Vagina (tissue), 2 donors: ENCODE measurements around the gene ERH. TPM values are rescaled to one million over a fixed set of nuclear protein-coding genes. Genes with fewer than 3 reads are reported as not detected.

Experiments used
- DNase-seq, 2 donors: peaks; one replicate each; pipeline ENCODE4 v3.0.0-alpha.2; 2017; ENCODE audit errors: extremely low spot score in 2 of 2
- H3K27ac ChIP-seq: fragments of 200-600 bp; sonication (generic); one replicate; pipeline ENCODE4 v1.5.1; 2019
- H3K27me3 ChIP-seq: fragments of 200-600 bp; sonication (generic); one replicate; pipeline ENCODE4 v1.5.1; 2019
- H3K36me3 ChIP-seq, 2 donors: fragments of 200-600 bp; sonication (generic); one replicate each; pipeline ENCODE4 v1.5.1; 2017 to 2019
- H3K4me1 ChIP-seq: fragments of 200-600 bp; sonication (generic); one replicate; pipeline ENCODE4 v1.5.1; 2019
- H3K4me3 ChIP-seq, 2 donors: fragments of 200-600 bp; sonication (generic); 1 replicate in 1 of 2; 2 replicates in 1 of 2; pipeline ENCODE4 v1.5.1; 2016 to 2019
- H3K9me3 ChIP-seq: fragments of 200-600 bp; sonication (generic); one replicate; pipeline ENCODE4 v1.5.1; 2019
- POLR2A ChIP-seq, 2 donors: fragments of 450-650 bp; IDR thresholded peaks; one replicate each; pipeline ENCODE4 v1.6.1; 2017; ENCODE audit warnings: antibody characterized with exemption in 2 of 2, mild to moderate bottlenecking in 2 of 2, moderate library complexity in 2 of 2
- POLR2AphosphoS5 ChIP-seq, 2 donors: sonication (generic); formaldehyde crosslinking; IDR thresholded peaks; one replicate each; pipeline ENCODE4 v1.9.0; 2017; ENCODE audit warnings: antibody characterized with exemption in 2 of 2, mild to moderate bottlenecking in 2 of 2, low read depth in 1 of 2; ENCODE audit not compliant: insufficient read depth in 1 of 2
- intact Hi-C: fragments of 100-400 bp; cut with DNase I; formaldehyde crosslinking; loops from one replicate; pipeline ENCODE4 v1.15.1; 2023
- total RNA-seq: library from RNA; depleted of rRNA; stranded (reverse); fragments of >200 nt; gene quantifications from one replicate; pipeline ENCODE4 v1.2.3, GENCODE V29; 2016
- TF ChIP-seq, protein P1 (sequence below), 3 experiments: fragments of 450-650 bp in 2 of 3; fragments of 200-600 bp in 1 of 3; sonication (generic) in 1 of 3; IDR thresholded peaks; one replicate each; pipeline ENCODE4 v1.5.1; 2017 to 2019; ENCODE audit warnings: antibody characterized with exemption in 3 of 3, mild to moderate bottlenecking in 2 of 3, moderate library complexity in 2 of 3

ERH gene
- total RNA-seq, 1 donor from 2014 or later: 77.8 TPM

DNA sequence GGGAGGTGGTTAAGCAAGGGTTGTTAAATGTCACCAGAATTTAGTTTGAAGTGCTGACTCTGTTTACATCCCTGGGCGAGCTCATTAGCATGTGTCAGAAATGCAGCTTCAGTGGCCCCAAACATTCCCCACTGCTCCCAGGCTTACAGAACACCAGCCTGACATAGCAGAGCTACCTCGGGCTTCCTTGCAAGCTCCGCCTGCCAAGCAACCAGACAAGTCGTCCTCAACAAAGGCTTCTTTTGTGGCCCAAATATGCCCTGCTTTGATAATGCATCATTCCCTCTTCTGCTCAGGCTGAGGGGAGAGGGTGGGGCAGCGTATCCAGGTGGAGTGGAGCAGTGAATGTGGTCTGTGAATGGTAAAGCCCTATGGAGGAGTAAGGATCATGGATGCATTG lies 28.0 kb downstream of the ERH start:
- no peak for DNase-seq
- H3K36me3 ChIP-seq: no peaks in the 10 kb centered on the region
- H3K27ac ChIP-seq: no peak overlapping the region
- H3K4me1 ChIP-seq: no peaks in the 10 kb centered on the region
- intact Hi-C loops: no loop called here
- no peaks in the 10 kb centered on the region for H3K27me3 ChIP-seq
- H3K9me3 ChIP-seq: no peaks in the 10 kb centered on the region
- H3K4me3 ChIP-seq: no peak overlapping the region
- TF ChIP-seq POLR2AphosphoS5 (IDR thresholded peaks at IDR 0.05; ENCODE audit: insufficient read depth in 1 of 2, low read depth in 1 of 2) (no peak), POLR2A (IDR thresholded peaks at IDR 0.05) (no peak)
- TF ChIP-seq, protein P1, sequence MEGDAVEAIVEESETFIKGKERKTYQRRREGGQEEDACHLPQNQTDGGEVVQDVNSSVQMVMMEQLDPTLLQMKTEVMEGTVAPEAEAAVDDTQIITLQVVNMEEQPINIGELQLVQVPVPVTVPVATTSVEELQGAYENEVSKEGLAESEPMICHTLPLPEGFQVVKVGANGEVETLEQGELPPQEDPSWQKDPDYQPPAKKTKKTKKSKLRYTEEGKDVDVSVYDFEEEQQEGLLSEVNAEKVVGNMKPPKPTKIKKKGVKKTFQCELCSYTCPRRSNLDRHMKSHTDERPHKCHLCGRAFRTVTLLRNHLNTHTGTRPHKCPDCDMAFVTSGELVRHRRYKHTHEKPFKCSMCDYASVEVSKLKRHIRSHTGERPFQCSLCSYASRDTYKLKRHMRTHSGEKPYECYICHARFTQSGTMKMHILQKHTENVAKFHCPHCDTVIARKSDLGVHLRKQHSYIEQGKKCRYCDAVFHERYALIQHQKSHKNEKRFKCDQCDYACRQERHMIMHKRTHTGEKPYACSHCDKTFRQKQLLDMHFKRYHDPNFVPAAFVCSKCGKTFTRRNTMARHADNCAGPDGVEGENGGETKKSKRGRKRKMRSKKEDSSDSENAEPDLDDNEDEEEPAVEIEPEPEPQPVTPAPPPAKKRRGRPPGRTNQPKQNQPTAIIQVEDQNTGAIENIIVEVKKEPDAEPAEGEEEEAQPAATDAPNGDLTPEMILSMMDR (IDR thresholded peaks at IDR 0.05): no peak

GRCh38 chr14:69368381-69368780 lies 29.7 kb downstream of the ERH start:
- H3K36me3 ChIP-seq: no peaks in the 10 kb centered on the region
- H3K9me3 ChIP-seq: no peaks in the 10 kb centered on the region
- no peak overlapping the region for H3K27ac ChIP-seq
- no peaks in the 10 kb centered on the region for H3K4me1 ChIP-seq
- TF ChIP-seq POLR2AphosphoS5 (IDR thresholded peaks at IDR 0.05; ENCODE audit: insufficient read depth in 1 of 2, low read depth in 1 of 2): no peak
- TF ChIP-seq, protein P1 (IDR thresholded peaks at IDR 0.05): no peak
- intact Hi-C loops: loop anchor here (10.0 kb wide), 1 partner anchor 124 kb away; no protein-coding TSS in a partner anchor
- no peak for DNase-seq
- H3K27me3 ChIP-seq: no peaks in the 10 kb centered on the region
- H3K4me3 ChIP-seq: no peak overlapping the region

DNA sequence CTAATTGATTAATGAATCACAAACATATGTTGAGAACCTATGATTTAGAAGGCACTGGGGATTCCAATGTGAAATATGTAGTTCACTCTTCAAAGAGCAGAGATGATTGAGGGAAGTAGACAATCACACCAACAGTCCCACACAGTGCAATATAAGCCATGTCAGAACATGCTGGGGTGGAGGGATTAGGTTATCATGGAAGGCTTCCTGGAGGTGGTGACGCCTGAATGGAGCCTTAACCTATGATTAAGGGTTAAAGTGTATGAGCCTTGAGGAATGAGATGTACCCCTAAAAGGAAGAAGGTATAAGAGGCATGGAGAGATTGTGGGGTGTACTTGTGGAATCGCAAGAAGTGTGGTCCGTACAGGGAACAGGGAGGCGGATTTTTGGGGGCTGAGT lies 31.3 kb downstream of the ERH start:
- H3K9me3 ChIP-seq: no peaks in the 10 kb centered on the region
- TF ChIP-seq POLR2A (IDR thresholded peaks at IDR 0.05): no peak
- DNase-seq: no peak
- no peak overlapping the region for H3K4me3 ChIP-seq
- no peaks in the 10 kb centered on the region for H3K36me3 ChIP-seq
- H3K27ac ChIP-seq: no peak overlapping the region
- intact Hi-C loops: loop anchor here (10.0 kb wide), 1 partner anchor 122 kb away; no protein-coding TSS in a partner anchor
- no peaks in the 10 kb centered on the region for H3K27me3 ChIP-seq
- no peaks in the 10 kb centered on the region for H3K4me1 ChIP-seq

DNA sequence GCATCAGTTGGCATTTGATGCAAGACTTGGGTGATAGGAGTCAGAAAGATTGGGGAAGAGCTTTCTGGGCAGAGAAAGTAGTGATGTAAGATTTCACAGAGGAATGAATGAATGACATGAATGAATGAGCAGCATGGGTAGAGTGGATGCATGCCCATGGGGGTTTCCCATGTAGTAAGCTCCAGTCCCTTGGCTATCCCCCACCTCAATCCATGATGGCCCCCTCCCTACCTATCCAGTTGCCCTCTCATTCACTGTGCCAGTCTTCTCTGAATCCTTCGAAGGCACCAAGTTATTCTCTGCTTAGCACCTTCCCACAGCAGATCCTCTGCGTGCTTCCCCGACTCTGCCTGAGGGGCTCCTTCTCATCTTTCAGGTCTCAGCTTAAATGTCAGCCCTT lies 32.0 kb downstream of the ERH start:
- H3K9me3 ChIP-seq: no peaks in the 10 kb centered on the region
- no peaks in the 10 kb centered on the region for H3K36me3 ChIP-seq
- H3K4me1 ChIP-seq: no peaks in the 10 kb centered on the region
- H3K27me3 ChIP-seq: no peaks in the 10 kb centered on the region
- TF ChIP-seq POLR2A (IDR thresholded peaks at IDR 0.05) (no peak), POLR2AphosphoS5 (IDR thresholded peaks at IDR 0.05; ENCODE audit: insufficient read depth in 1 of 2, low read depth in 1 of 2) (no peak)
- TF ChIP-seq, protein P1 (IDR thresholded peaks at IDR 0.05): no peak
- no peak for DNase-seq
- H3K4me3 ChIP-seq: no peak overlapping the region
- intact Hi-C loops: loop anchor here (10.0 kb wide), 1 partner anchor 121 kb away; no protein-coding TSS in a partner anchor
- H3K27ac ChIP-seq: no peak overlapping the region

GRCh38 chr14:69364378-69364777 lies 33.7 kb downstream of the ERH start:
- intact Hi-C loops: loop anchor here (10.0 kb wide), 1 partner anchor 120 kb away; no protein-coding TSS in a partner anchor
- no peak overlapping the region for H3K27ac ChIP-seq
- DNase-seq: no peak
- no peaks in the 10 kb centered on the region for H3K4me1 ChIP-seq
- no peak overlapping the region for H3K4me3 ChIP-seq
- no peak for TF ChIP-seq POLR2AphosphoS5 (IDR thresholded peaks at IDR 0.05; ENCODE audit: insufficient read depth in 1 of 2, low read depth in 1 of 2)
- TF ChIP-seq, protein P1 (IDR thresholded peaks at IDR 0.05): no peak
- TF ChIP-seq POLR2A (IDR thresholded peaks at IDR 0.05): no peak
- no peaks in the 10 kb centered on the region for H3K9me3 ChIP-seq
- H3K36me3 ChIP-seq: no peaks in the 10 kb centered on the region
- H3K27me3 ChIP-seq: no peaks in the 10 kb centered on the region
